ENCODE results near the gene XAF1. TPM values are rescaled to one million over a fixed set of nuclear protein-coding genes. Genes with fewer than 3 reads are reported as not detected.

XAF1 gene
- total RNA-seq, result 10 to 100 TPM; 16.7 to 30.2 TPM
- polyA plus RNA-seq (ENCODE audit: insufficient read length in 2 of 2), result 10 to 100 TPM in 1 of 2 donors, 1 to 10 TPM in 1; 9.8 to 17.3 TPM
- long read RNA-seq, donor 1, result 0 reads
- long read RNA-seq, donor 2, result 0 reads
- long read RNA-seq, donor 3, partial matches to known transcripts, result 0 of 2 reads
- long read RNA-seq, donor 3, other reads (novel, unspliced or antisense), result 0 of 2 reads
- long read RNA-seq, donor 4, partial matches to known transcripts, result 7 of 7 reads
- long read RNA-seq, donor 4, other reads (novel, unspliced or antisense), result 0 of 7 reads

GRCh38 chr17:6755731-6756184, at the start of gene XAF1:
Gene XAF1 (plus strand): TSS chr17:6756046. CDS start chr17:6756079, 33 bp downstream.
- Histone ChIP-seq H3K4me1 (ENCODE audit: control insufficient read depth, insufficient read depth, low read length) (peaks cover 17% of the 10 kb centered on the region), H3K27ac (ENCODE audit: low read depth, low read length) (peak within 1 kb of the TSS; percentile 79), H3K4me3 (ENCODE audit: low read depth, low read length) (peak within 1 kb of the TSS; percentile 26), H3K27me3 (ENCODE audit: control insufficient read depth, insufficient read depth, low read length) (peaks cover 2% of the 10 kb centered on the region), H3K36me3 (ENCODE audit: control insufficient read depth, insufficient read depth, low read length) (no peaks in the 10 kb centered on the region), H3K9me3 (ENCODE audit: control insufficient read depth, insufficient read depth, low read length) (no peaks in the 10 kb centered on the region)
- peak in 1 of 6 donors; percentile 32 for DNase-seq (ENCODE audit: low read depth in 4 of 6, low spot score in 6 of 6)
- 60% methylated on average over 14 of the region's 14 CpGs for WGBS (ENCODE audit: insufficient coverage)

- Histone ChIP-seq H3K27ac (ENCODE audit: low read depth, low read length) (no peak overlapping the region), H3K4me1 (ENCODE audit: control insufficient read depth, insufficient read depth, low read length) (peaks cover 5% of the 10 kb centered on the region), H3K9me3 (ENCODE audit: control insufficient read depth, insufficient read depth, low read length) (no peaks in the 10 kb centered on the region), H3K27me3 (ENCODE audit: control insufficient read depth, insufficient read depth, low read length) (no peaks in the 10 kb centered on the region), H3K4me3 (ENCODE audit: low read depth, low read length) (no peak overlapping the region), H3K36me3 (ENCODE audit: control insufficient read depth, insufficient read depth, low read length) (peaks cover 16% of the 10 kb centered on the region)
- no peak for DNase-seq (ENCODE audit: low read depth in 4 of 6, low spot score in 6 of 6)
- WGBS (ENCODE audit: insufficient coverage), result 87% methylated on average over 14 of the region's 14 CpGs
These were observed 49.3 kb upstream of the XAF1 start for GRCh38 chr17:6706499-6706898.

GRCh38 chr17:6706996-6707395, 48.9 kb upstream of the XAF1 start:
- peaks cover 16% of the 10 kb centered on the region for H3K36me3 ChIP-seq (ENCODE audit: control insufficient read depth, insufficient read depth, low read length)
- H3K4me1 ChIP-seq (ENCODE audit: control insufficient read depth, insufficient read depth, low read length), result peaks cover 10% of the 10 kb centered on the region
- H3K9me3 ChIP-seq (ENCODE audit: control insufficient read depth, insufficient read depth, low read length), result no peaks in the 10 kb centered on the region
- no peak for DNase-seq (ENCODE audit: low read depth in 4 of 6, low spot score in 6 of 6)
- H3K4me3 ChIP-seq (ENCODE audit: low read depth, low read length), result no peak overlapping the region
- no peak overlapping the region for H3K27ac ChIP-seq (ENCODE audit: low read depth, low read length)
- H3K27me3 ChIP-seq (ENCODE audit: control insufficient read depth, insufficient read depth, low read length), result peaks cover 4% of the 10 kb centered on the region
- WGBS (ENCODE audit: insufficient coverage), result 80% methylated on average over 8 of the region's 8 CpGs

GRCh38 chr17:6708357-6708961, 47.4 kb upstream of the XAF1 start:
- 85% methylated on average over 10 of the region's 12 CpGs for WGBS (ENCODE audit: insufficient coverage)
- no peak for DNase-seq (ENCODE audit: low read depth in 4 of 6, low spot score in 6 of 6)
- H3K9me3 ChIP-seq (ENCODE audit: control insufficient read depth, insufficient read depth, low read length), result no peaks in the 10 kb centered on the region
- H3K27ac ChIP-seq (ENCODE audit: low read depth, low read length), result no peak overlapping the region
- H3K36me3 ChIP-seq (ENCODE audit: control insufficient read depth, insufficient read depth, low read length), result peaks cover 8% of the 10 kb centered on the region
- H3K4me3 ChIP-seq (ENCODE audit: low read depth, low read length), result no peak overlapping the region
- peaks cover 19% of the 10 kb centered on the region for H3K27me3 ChIP-seq (ENCODE audit: control insufficient read depth, insufficient read depth, low read length)
- peaks cover 24% of the 10 kb centered on the region for H3K4me1 ChIP-seq (ENCODE audit: control insufficient read depth, insufficient read depth, low read length)

GRCh38 chr17:6710317-6710716, 45.5 kb upstream of the XAF1 start:
- Histone ChIP-seq H3K4me3 (ENCODE audit: low read depth, low read length) (no peak overlapping the region), H3K36me3 (ENCODE audit: control insufficient read depth, insufficient read depth, low read length) (peaks cover 3% of the 10 kb centered on the region), H3K4me1 (ENCODE audit: control insufficient read depth, insufficient read depth, low read length) (peaks cover 33% of the 10 kb centered on the region), H3K27ac (ENCODE audit: low read depth, low read length) (no peak overlapping the region), H3K9me3 (ENCODE audit: control insufficient read depth, insufficient read depth, low read length) (peaks cover 2% of the 10 kb centered on the region), H3K27me3 (ENCODE audit: control insufficient read depth, insufficient read depth, low read length) (peaks cover 29% of the 10 kb centered on the region)
- DNase-seq (ENCODE audit: low read depth in 4 of 6, low spot score in 6 of 6), result no peak
- 71% methylated on average over 8 of the region's 11 CpGs for WGBS (ENCODE audit: insufficient coverage)

GRCh38 chr17:6711081-6711674, 44.7 kb upstream of the XAF1 start:
- peaks cover 3% of the 10 kb centered on the region for H3K36me3 ChIP-seq (ENCODE audit: control insufficient read depth, insufficient read depth, low read length)
- H3K9me3 ChIP-seq (ENCODE audit: control insufficient read depth, insufficient read depth, low read length), result peaks cover 2% of the 10 kb centered on the region
- peaks cover 33% of the 10 kb centered on the region for H3K4me1 ChIP-seq (ENCODE audit: control insufficient read depth, insufficient read depth, low read length)
- peak in 2 of 6 donors; percentile 22 to 53 for DNase-seq (ENCODE audit: low read depth in 4 of 6, low spot score in 6 of 6)
- no peak overlapping the region for H3K27ac ChIP-seq (ENCODE audit: low read depth, low read length)
- WGBS (ENCODE audit: insufficient coverage), result 47% methylated on average over 5 of the region's 7 CpGs
- peaks cover 29% of the 10 kb centered on the region for H3K27me3 ChIP-seq (ENCODE audit: control insufficient read depth, insufficient read depth, low read length)
- H3K4me3 ChIP-seq (ENCODE audit: low read depth, low read length), result no peak overlapping the region

- no peak overlapping the region for H3K27ac ChIP-seq (ENCODE audit: low read depth, low read length)
- peaks cover 29% of the 10 kb centered on the region for H3K27me3 ChIP-seq (ENCODE audit: control insufficient read depth, insufficient read depth, low read length)
- peaks cover 33% of the 10 kb centered on the region for H3K4me1 ChIP-seq (ENCODE audit: control insufficient read depth, insufficient read depth, low read length)
- H3K4me3 ChIP-seq (ENCODE audit: low read depth, low read length), result no peak overlapping the region
- no peaks in the 10 kb centered on the region for H3K36me3 ChIP-seq (ENCODE audit: control insufficient read depth, insufficient read depth, low read length)
- peak in 1 of 6 donors; percentile 4 for DNase-seq (ENCODE audit: low read depth in 4 of 6, low spot score in 6 of 6)
- peaks cover 2% of the 10 kb centered on the region for H3K9me3 ChIP-seq (ENCODE audit: control insufficient read depth, insufficient read depth, low read length)
- 55% methylated on average over 2 of the region's 2 CpGs for WGBS (ENCODE audit: insufficient coverage)
These were observed 44.2 kb upstream of the XAF1 start for GRCh38 chr17:6711681-6712057.

GRCh38 chr17:6712058-6712853, 43.6 kb upstream of the XAF1 start:
- Histone ChIP-seq H3K27me3 (ENCODE audit: control insufficient read depth, insufficient read depth, low read length) (peaks cover 29% of the 10 kb centered on the region), H3K9me3 (ENCODE audit: control insufficient read depth, insufficient read depth, low read length) (peaks cover 2% of the 10 kb centered on the region), H3K4me1 (ENCODE audit: control insufficient read depth, insufficient read depth, low read length) (peaks cover 33% of the 10 kb centered on the region), H3K36me3 (ENCODE audit: control insufficient read depth, insufficient read depth, low read length) (no peaks in the 10 kb centered on the region), H3K27ac (ENCODE audit: low read depth, low read length) (peak overlapping the region; percentile 37), H3K4me3 (ENCODE audit: low read depth, low read length) (peak overlapping the region; percentile 35)
- DNase-seq (ENCODE audit: low read depth in 4 of 6, low spot score in 6 of 6), result peak in 5 of 6 donors; percentile 56 to 92 (median 74)
- WGBS (ENCODE audit: insufficient coverage), result 19% methylated on average over 11 of the region's 11 CpGs

- 11% methylated on average over 14 of the region's 14 CpGs for WGBS (ENCODE audit: insufficient coverage)
- peaks cover 2% of the 10 kb centered on the region for H3K9me3 ChIP-seq (ENCODE audit: control insufficient read depth, insufficient read depth, low read length)
- peaks cover 29% of the 10 kb centered on the region for H3K27me3 ChIP-seq (ENCODE audit: control insufficient read depth, insufficient read depth, low read length)
- H3K4me1 ChIP-seq (ENCODE audit: control insufficient read depth, insufficient read depth, low read length), result peaks cover 33% of the 10 kb centered on the region
- DNase-seq (ENCODE audit: low read depth in 4 of 6, low spot score in 6 of 6), result no peak
- no peaks in the 10 kb centered on the region for H3K36me3 ChIP-seq (ENCODE audit: control insufficient read depth, insufficient read depth, low read length)
- peak overlapping the region; percentile 37 for H3K27ac ChIP-seq (ENCODE audit: low read depth, low read length)
- peak overlapping the region; percentile 35 for H3K4me3 ChIP-seq (ENCODE audit: low read depth, low read length)
These were observed 43.1 kb upstream of the XAF1 start for GRCh38 chr17:6712854-6713129.

Data from spinal cord (tissue), 10 donors.